ENCODE data around the gene CYP4F22.

CYP4F22 gene

GRCh38 chr19:15538774-15539173 is 30.4 kb downstream of the CYP4F22 start:
- WGBS, 2 experiments (ENCODE audit: insufficient coverage in 2 of 2): 80% methylated on average over 1 of the region's 1 CpG; no CpG with 5 or more reads in 1 of the 2 experiments
- Histone ChIP-seq H3K27ac (ENCODE audit: low read depth, low read length, severe bottlenecking) (no peak overlapping the region), H3K4me3 (ENCODE audit: extremely low read depth, insufficient read depth, low read length, poor library complexity, severe bottlenecking) (no peak overlapping the region), H3K4me1 (ENCODE audit: control insufficient read depth, insufficient read depth, low read length, poor library complexity, severe bottlenecking) (no peaks in the 10 kb centered on the region), H3K9me3 (ENCODE audit: control insufficient read depth, low read length) (peaks cover 50% of the 10 kb centered on the region), H3K36me3 (ENCODE audit: control insufficient read depth, insufficient read depth, low read length) (no peaks in the 10 kb centered on the region)

GRCh38 chr19:15539638-15540037 is 31.3 kb downstream of the CYP4F22 start:
- H3K36me3 ChIP-seq (ENCODE audit: control insufficient read depth, insufficient read depth, low read length): no peaks in the 10 kb centered on the region
- H3K27ac ChIP-seq (ENCODE audit: low read depth, low read length, severe bottlenecking): no peak overlapping the region
- no peaks in the 10 kb centered on the region for H3K4me1 ChIP-seq (ENCODE audit: control insufficient read depth, insufficient read depth, low read length, poor library complexity, severe bottlenecking)
- H3K4me3 ChIP-seq (ENCODE audit: extremely low read depth, insufficient read depth, low read length, poor library complexity, severe bottlenecking): no peak overlapping the region
- peaks cover 49% of the 10 kb centered on the region for H3K9me3 ChIP-seq (ENCODE audit: control insufficient read depth, low read length)

- H3K9me3 ChIP-seq (ENCODE audit: control insufficient read depth, low read length): peaks cover 48% of the 10 kb centered on the region
- H3K36me3 ChIP-seq (ENCODE audit: control insufficient read depth, insufficient read depth, low read length): no peaks in the 10 kb centered on the region
- H3K27ac ChIP-seq (ENCODE audit: low read depth, low read length, severe bottlenecking): no peak overlapping the region
- no peak overlapping the region for H3K4me3 ChIP-seq (ENCODE audit: extremely low read depth, insufficient read depth, low read length, poor library complexity, severe bottlenecking)
- 80 to 81% methylated on average over 16 to 20 of the region's 20 CpGs for WGBS, 2 experiments (ENCODE audit: insufficient coverage in 2 of 2)
- no peaks in the 10 kb centered on the region for H3K4me1 ChIP-seq (ENCODE audit: control insufficient read depth, insufficient read depth, low read length, poor library complexity, severe bottlenecking)
These were observed 32.1 kb downstream of the CYP4F22 start for GRCh38 chr19:15540435-15540834.

GRCh38 chr19:15544283-15544682 is 36.0 kb downstream of the CYP4F22 start:
- Histone ChIP-seq H3K4me3 (ENCODE audit: extremely low read depth, insufficient read depth, low read length, poor library complexity, severe bottlenecking) (no peak overlapping the region), H3K27ac (ENCODE audit: low read depth, low read length, severe bottlenecking) (no peak overlapping the region), H3K36me3 (ENCODE audit: control insufficient read depth, insufficient read depth, low read length) (no peaks in the 10 kb centered on the region), H3K4me1 (ENCODE audit: control insufficient read depth, insufficient read depth, low read length, poor library complexity, severe bottlenecking) (no peaks in the 10 kb centered on the region), H3K9me3 (ENCODE audit: control insufficient read depth, low read length) (peaks cover 24% of the 10 kb centered on the region)

GRCh38 chr19:15544970-15545369 is 36.6 kb downstream of the CYP4F22 start:
- Histone ChIP-seq H3K9me3 (ENCODE audit: control insufficient read depth, low read length) (peaks cover 23% of the 10 kb centered on the region), H3K4me3 (ENCODE audit: extremely low read depth, insufficient read depth, low read length, poor library complexity, severe bottlenecking) (no peak overlapping the region), H3K27ac (ENCODE audit: low read depth, low read length, severe bottlenecking) (no peak overlapping the region), H3K36me3 (ENCODE audit: control insufficient read depth, insufficient read depth, low read length) (no peaks in the 10 kb centered on the region), H3K4me1 (ENCODE audit: control insufficient read depth, insufficient read depth, low read length, poor library complexity, severe bottlenecking) (no peaks in the 10 kb centered on the region)
- no CpG with 5 or more reads among the region's 1 CpG for WGBS, 2 experiments (ENCODE audit: insufficient coverage in 2 of 2)

GRCh38 chr19:15548648-15549047 is 40.3 kb downstream of the CYP4F22 start:
- Histone ChIP-seq H3K4me3 (ENCODE audit: extremely low read depth, insufficient read depth, low read length, poor library complexity, severe bottlenecking) (no peak overlapping the region), H3K4me1 (ENCODE audit: control insufficient read depth, insufficient read depth, low read length, poor library complexity, severe bottlenecking) (no peaks in the 10 kb centered on the region), H3K36me3 (ENCODE audit: control insufficient read depth, insufficient read depth, low read length) (no peaks in the 10 kb centered on the region), H3K9me3 (ENCODE audit: control insufficient read depth, low read length) (peaks cover 8% of the 10 kb centered on the region), H3K27ac (ENCODE audit: low read depth, low read length, severe bottlenecking) (no peak overlapping the region)
- 63 to 65% methylated on average over 2 of the region's 2 CpGs for WGBS, 2 experiments (ENCODE audit: insufficient coverage in 2 of 2)

GRCh38 chr19:15549581-15549980 is 41.3 kb downstream of the CYP4F22 start:
- WGBS, 2 experiments (ENCODE audit: insufficient coverage in 2 of 2): 60 to 76% methylated on average over 1 to 3 of the region's 5 CpGs
- Histone ChIP-seq H3K4me1 (ENCODE audit: control insufficient read depth, insufficient read depth, low read length, poor library complexity, severe bottlenecking) (no peaks in the 10 kb centered on the region), H3K4me3 (ENCODE audit: extremely low read depth, insufficient read depth, low read length, poor library complexity, severe bottlenecking) (no peak overlapping the region), H3K36me3 (ENCODE audit: control insufficient read depth, insufficient read depth, low read length) (no peaks in the 10 kb centered on the region), H3K9me3 (ENCODE audit: control insufficient read depth, low read length) (no peaks in the 10 kb centered on the region), H3K27ac (ENCODE audit: low read depth, low read length, severe bottlenecking) (no peak overlapping the region)

- H3K4me1 ChIP-seq (ENCODE audit: control insufficient read depth, insufficient read depth, low read length, poor library complexity, severe bottlenecking): no peaks in the 10 kb centered on the region
- WGBS, 2 experiments (ENCODE audit: insufficient coverage in 2 of 2): 64 to 65% methylated on average over 3 of the region's 3 CpGs
- no peaks in the 10 kb centered on the region for H3K36me3 ChIP-seq (ENCODE audit: control insufficient read depth, insufficient read depth, low read length)
- no peak overlapping the region for H3K4me3 ChIP-seq (ENCODE audit: extremely low read depth, insufficient read depth, low read length, poor library complexity, severe bottlenecking)
- no peaks in the 10 kb centered on the region for H3K9me3 ChIP-seq (ENCODE audit: control insufficient read depth, low read length)
- no peak overlapping the region for H3K27ac ChIP-seq (ENCODE audit: low read depth, low read length, severe bottlenecking)
These were observed 41.9 kb downstream of the CYP4F22 start for GRCh38 chr19:15550273-15550672.

GRCh38 chr19:15550929-15551292 is 42.6 kb downstream of the CYP4F22 start:
- no peak overlapping the region for H3K27ac ChIP-seq (ENCODE audit: low read depth, low read length, severe bottlenecking)
- no peaks in the 10 kb centered on the region for H3K36me3 ChIP-seq (ENCODE audit: control insufficient read depth, insufficient read depth, low read length)
- no peak overlapping the region for H3K4me3 ChIP-seq (ENCODE audit: extremely low read depth, insufficient read depth, low read length, poor library complexity, severe bottlenecking)
- H3K9me3 ChIP-seq (ENCODE audit: control insufficient read depth, low read length): no peaks in the 10 kb centered on the region
- H3K4me1 ChIP-seq (ENCODE audit: control insufficient read depth, insufficient read depth, low read length, poor library complexity, severe bottlenecking): no peaks in the 10 kb centered on the region
- WGBS, 2 experiments (ENCODE audit: insufficient coverage in 2 of 2): 71 to 76% methylated on average over 8 of the region's 8 CpGs

- no peak overlapping the region for H3K4me3 ChIP-seq (ENCODE audit: extremely low read depth, insufficient read depth, low read length, poor library complexity, severe bottlenecking)
- WGBS, 2 experiments (ENCODE audit: insufficient coverage in 2 of 2): 80% methylated on average over 36 of the region's 40 CpGs
These were observed 43.1 kb downstream of the CYP4F22 start for GRCh38 chr19:15551293-15552004.

GRCh38 chr19:15555021-15555420 is 46.7 kb downstream of the CYP4F22 start:
- H3K27ac ChIP-seq (ENCODE audit: low read depth, low read length, severe bottlenecking): no peak overlapping the region
- WGBS, 2 experiments (ENCODE audit: insufficient coverage in 2 of 2): 85 to 93% methylated on average over 5 to 7 of the region's 17 CpGs
- no peak overlapping the region for H3K4me3 ChIP-seq (ENCODE audit: extremely low read depth, insufficient read depth, low read length, poor library complexity, severe bottlenecking)
- H3K36me3 ChIP-seq (ENCODE audit: control insufficient read depth, insufficient read depth, low read length): no peaks in the 10 kb centered on the region
- H3K9me3 ChIP-seq (ENCODE audit: control insufficient read depth, low read length): no peaks in the 10 kb centered on the region
- no peaks in the 10 kb centered on the region for H3K4me1 ChIP-seq (ENCODE audit: control insufficient read depth, insufficient read depth, low read length, poor library complexity, severe bottlenecking)

More at GRCh38 chr19:15551293-15552004, 43.1 kb downstream of the CYP4F22 start:
- Histone ChIP-seq H3K4me1 (ENCODE audit: control insufficient read depth, insufficient read depth, low read length, poor library complexity, severe bottlenecking) (no peaks in the 10 kb centered on the region), H3K27ac (ENCODE audit: low read depth, low read length, severe bottlenecking) (no peak overlapping the region), H3K9me3 (ENCODE audit: control insufficient read depth, low read length) (no peaks in the 10 kb centered on the region), H3K36me3 (ENCODE audit: control insufficient read depth, insufficient read depth, low read length) (no peaks in the 10 kb centered on the region)

Measured in mesodermal cell (in vitro differentiated cells).